Omental fat pad (tissue), 4 donors: ENCODE data around the gene ATRNL1. TPM values are rescaled to one million over a fixed set of nuclear protein-coding genes. Genes with fewer than 3 reads are reported as not detected.

Experiments
- ATAC-seq: fragments of 150-250 bp; one replicate; pipeline ENCODE4 v1.9.1; 2016; ENCODE audit warnings: mild to moderate bottlenecking, moderate library complexity; ENCODE audit not compliant: low FRiP score
- DNase-seq: peaks from one replicate; pipeline ENCODE4 v3.0.0-alpha.2; 2019; ENCODE audit warnings: low spot score
- CTCF ChIP-seq, 3 donors: fragments of 450-650 bp; IDR thresholded peaks; one replicate each; pipeline ENCODE4 v1.5.1; 2016 to 2017; ENCODE audit warnings: antibody characterized with exemption in 3 of 3, mild to moderate bottlenecking in 3 of 3, moderate library complexity in 2 of 3
- total RNA-seq, 4 donors: library from RNA; depleted of rRNA; stranded (reverse); fragments of >200 nt; gene quantifications; one replicate each; pipeline ENCODE4 v1.1.0, GENCODE V29; 2016

The ATRNL1 gene
- total RNA-seq, 4 donors from 2014 or later, result 2.5 to 19.0 (median 4.6) TPM

- no peak for TF ChIP-seq CTCF (IDR thresholded peaks at IDR 0.05)
- DNase-seq (no peak), ATAC-seq (no peak)
Measured at GRCh38 chr10:115566867-115567266, 473.7 kb downstream of the ATRNL1 start.

GRCh38 chr10:115572740-115573455 is 479.7 kb downstream of the ATRNL1 start:
- no peak for TF ChIP-seq CTCF (IDR thresholded peaks at IDR 0.05)
- ATAC-seq, result no peak

GRCh38 chr10:115580239-115580638 is 487.1 kb downstream of the ATRNL1 start:
- TF ChIP-seq CTCF (IDR thresholded peaks at IDR 0.05), result no peak
- ATAC-seq, result no peak
- DNase-seq, result no peak

More at GRCh38 chr10:115572740-115573455, 479.7 kb downstream of the ATRNL1 start:
- no peak for DNase-seq

GRCh38 chr10:115593060-115593459 is 499.9 kb downstream of the ATRNL1 start:
- no peak for ATAC-seq
- TF ChIP-seq CTCF (IDR thresholded peaks at IDR 0.05), result no peak
- no peak for DNase-seq

GRCh38 chr10:115604627-115605026 is 511.5 kb downstream of the ATRNL1 start:
- no peak for TF ChIP-seq CTCF (IDR thresholded peaks at IDR 0.05)
- DNase-seq, result no peak
- no peak for ATAC-seq

- ATAC-seq (no peak), DNase-seq (no peak)
Measured at GRCh38 chr10:115606086-115606485, 512.9 kb downstream of the ATRNL1 start.

More at GRCh38 chr10:115606086-115606485, 512.9 kb downstream of the ATRNL1 start:
- no peak for TF ChIP-seq CTCF (IDR thresholded peaks at IDR 0.05)
